GM18498 (cell line): ENCODE measurements around the gene PIGM.

Experiments
- ATAC-seq: cut with Tn5 transposase; IDR thresholded peaks from one replicate; pipeline ENCODE4 v1.9.1; 2021; ENCODE audit warnings: mild to moderate bottlenecking, moderate library complexity; ENCODE audit not compliant: unreplicated experiment

Gene PIGM

GRCh38 chr1:160022330-160023310, 9.2 kb downstream of the PIGM start:
- ATAC-seq: no peak

GRCh38 chr1:160021376-160022074, 10.3 kb downstream of the PIGM start:
- no peak for ATAC-seq

- no peak for ATAC-seq
These were observed 11.6 kb downstream of the PIGM start for GRCh38 chr1:160020196-160020595.

- ATAC-seq: no peak
These were observed 12.9 kb downstream of the PIGM start for GRCh38 chr1:160018900-160019299.

GRCh38 chr1:160018347-160018746, 13.4 kb downstream of the PIGM start:
- ATAC-seq: no peak

GRCh38 chr1:160017592-160017991, 14.2 kb downstream of the PIGM start:
- ATAC-seq: no peak

GRCh38 chr1:160011781-160012180, 20.0 kb downstream of the PIGM start:
- no peak for ATAC-seq

- no peak for ATAC-seq
These were observed 22.0 kb downstream of the PIGM start for GRCh38 chr1:160009801-160010200.

- ATAC-seq: no peak
These were observed 22.7 kb downstream of the PIGM start for GRCh38 chr1:160009081-160009480.

- no peak for ATAC-seq
These were observed 24.1 kb downstream of the PIGM start for GRCh38 chr1:160007577-160008200.

GRCh38 chr1:160006312-160006940, 25.4 kb downstream of the PIGM start:
- peak; percentile 65 for ATAC-seq

- ATAC-seq: no peak
These were observed 26.7 kb downstream of the PIGM start for GRCh38 chr1:160005070-160005469.

GRCh38 chr1:160004425-160004824, 27.4 kb downstream of the PIGM start:
- ATAC-seq: no peak

- no peak for ATAC-seq
These were observed 27.8 kb downstream of the PIGM start for GRCh38 chr1:160004001-160004400.

- no peak for ATAC-seq
These were observed 30.4 kb downstream of the PIGM start for GRCh38 chr1:160001440-160001839.

GRCh38 chr1:159999204-159999603, 32.6 kb downstream of the PIGM start:
- no peak for ATAC-seq

- no peak for ATAC-seq
These were observed 35.1 kb downstream of the PIGM start for GRCh38 chr1:159996653-159997052.

- no peak for ATAC-seq
These were observed 36.9 kb downstream of the PIGM start for GRCh38 chr1:159994896-159995295.

GRCh38 chr1:159993911-159994310, 37.9 kb downstream of the PIGM start:
- ATAC-seq: no peak

GRCh38 chr1:159992161-159992560, 39.6 kb downstream of the PIGM start:
- no peak for ATAC-seq

- ATAC-seq: no peak
These were observed 40.3 kb downstream of the PIGM start for GRCh38 chr1:159991513-159991912.
